Measurements from ENCODE around the gene MRPS2.
"Not testable (repeated sequence)": the region's sequence is repeated elsewhere in the genome, so short reads cannot be mapped to it uniquely, and the experiment has no call there.

Gene MRPS2

DNA sequence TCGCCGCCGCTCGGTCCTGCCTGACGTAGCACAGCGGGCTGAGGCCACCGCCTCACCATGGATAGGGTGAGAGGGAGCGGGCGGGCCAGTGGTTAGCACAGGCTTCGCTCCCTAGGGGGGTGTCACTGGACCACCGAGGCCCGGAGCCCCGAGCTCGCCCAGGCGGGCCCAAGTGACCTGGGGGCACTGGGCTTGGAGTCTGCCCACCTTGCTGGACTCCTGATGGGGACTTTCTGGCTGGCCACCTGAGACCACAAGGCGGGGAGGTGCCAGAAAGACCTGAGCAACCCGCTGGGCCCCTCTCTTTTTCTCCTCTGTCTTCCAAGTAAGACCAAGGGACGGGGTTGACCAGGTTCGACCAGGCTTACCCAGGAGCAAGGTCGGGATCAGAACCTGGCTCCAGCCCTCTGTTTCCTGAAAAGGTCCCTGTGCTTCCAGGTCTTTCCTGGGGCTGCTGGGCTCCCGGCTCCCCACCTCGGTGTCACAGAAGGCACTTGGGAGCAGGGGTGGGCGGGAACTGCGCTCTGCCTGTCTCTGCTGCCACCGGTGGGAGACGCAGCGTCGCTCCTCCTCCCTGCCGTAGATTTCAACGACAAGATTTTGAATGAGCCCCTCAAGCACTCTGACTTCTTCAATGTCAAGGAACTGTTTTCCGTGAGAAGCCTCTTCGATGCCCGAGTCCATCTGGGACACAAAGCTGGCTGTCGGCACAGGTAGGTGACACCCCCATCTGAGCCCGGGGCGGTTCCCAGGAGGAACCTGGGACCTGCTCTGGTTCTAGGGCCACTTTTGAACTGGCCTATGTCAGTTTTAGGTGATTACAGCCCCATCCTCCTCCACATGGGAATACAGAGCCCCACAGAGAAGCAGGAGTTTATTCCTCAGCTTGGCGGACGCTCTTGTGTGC is 1.0 kb downstream of the MRPS2 start:
- no peak for DNase-seq

GRCh38 chr9:135502168-135502872 is 1.8 kb downstream of the MRPS2 start:
- no peak for DNase-seq

GRCh38 chr9:135502873-135503321 is 2.4 kb downstream of the MRPS2 start:
- DNase-seq, result no peak

DNA sequence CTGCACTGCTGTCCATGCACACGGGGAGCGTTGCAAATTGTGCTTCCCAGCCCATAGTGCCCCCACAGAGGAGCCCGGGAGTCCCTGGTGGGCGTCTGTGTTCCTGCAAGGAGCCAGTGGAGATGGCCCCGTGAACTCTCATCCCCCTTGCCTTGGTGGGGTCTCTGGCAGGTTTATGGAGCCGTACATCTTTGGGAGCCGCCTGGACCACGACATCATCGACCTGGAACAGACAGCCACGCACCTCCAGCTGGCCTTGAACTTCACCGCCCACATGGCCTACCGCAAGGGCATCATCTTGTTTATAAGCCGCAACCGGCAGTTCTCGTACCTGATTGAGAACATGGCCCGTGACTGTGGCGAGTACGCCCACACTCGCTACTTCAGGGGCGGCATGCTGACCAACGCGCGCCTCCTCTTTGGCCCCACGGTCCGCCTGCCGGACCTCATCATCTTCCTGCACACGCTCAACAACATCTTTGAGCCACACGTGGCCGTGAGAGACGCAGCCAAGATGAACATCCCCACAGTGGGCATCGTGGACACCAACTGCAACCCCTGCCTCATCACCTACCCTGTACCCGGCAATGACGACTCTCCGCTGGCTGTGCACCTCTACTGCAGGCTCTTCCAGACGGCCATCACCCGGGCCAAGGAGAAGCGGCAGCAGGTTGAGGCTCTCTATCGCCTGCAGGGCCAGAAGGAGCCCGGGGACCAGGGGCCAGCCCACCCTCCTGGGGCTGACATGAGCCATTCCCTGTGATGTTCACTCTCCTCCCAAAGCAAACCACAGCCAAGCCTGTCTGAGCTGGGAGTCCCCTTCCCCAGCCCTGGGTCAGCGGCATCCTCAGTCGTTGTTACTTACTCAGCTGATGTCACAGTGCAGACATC is 3.1 kb downstream of the MRPS2 start:
- no peak for DNase-seq

- DNase-seq, result no peak
Observed at GRCh38 chr9:135504262-135505243, 4.1 kb downstream of the MRPS2 start.

- DNase-seq, result no peak
Observed at GRCh38 chr9:135505406-135506187, 5.1 kb downstream of the MRPS2 start.

DNA sequence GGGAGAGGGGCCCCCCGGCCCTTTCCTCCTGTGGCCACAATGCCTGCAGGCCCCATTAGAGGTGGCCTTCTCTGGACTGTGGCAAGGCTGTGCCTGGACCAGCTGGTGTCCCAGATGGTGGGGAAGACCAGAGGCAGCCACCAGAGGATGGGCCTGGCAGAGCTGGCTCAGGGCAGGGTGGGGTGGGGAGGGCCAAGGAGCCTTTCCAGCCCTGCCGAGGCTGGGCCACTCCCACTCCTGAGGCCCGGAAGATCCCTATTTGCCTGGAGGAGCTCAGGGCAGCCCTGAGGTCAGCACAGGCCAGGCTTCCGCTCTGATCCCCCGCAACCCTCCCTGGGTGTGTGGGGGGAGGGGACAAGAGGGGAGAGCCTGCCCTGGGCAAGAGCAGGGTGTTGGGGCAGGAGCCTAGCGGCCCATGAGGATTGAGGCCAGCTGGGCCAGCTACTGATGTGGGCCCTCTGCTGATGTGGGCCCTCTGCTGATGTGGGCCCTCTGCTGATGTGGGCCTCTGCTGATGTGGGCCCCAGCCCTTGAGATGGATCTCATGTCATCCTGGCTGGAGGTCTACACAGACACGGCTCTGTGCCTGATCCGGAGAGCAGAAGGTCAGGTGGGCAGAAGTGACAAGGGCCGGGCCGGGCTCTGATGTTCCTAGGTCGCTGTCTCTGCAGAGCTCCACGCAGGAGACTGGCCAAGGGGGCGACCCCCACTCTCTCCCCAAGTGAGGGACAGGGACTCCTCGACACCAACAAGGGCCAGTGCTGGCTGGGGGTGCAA is 6.0 kb downstream of the MRPS2 start:
- DNase-seq, result no peak

DNA sequence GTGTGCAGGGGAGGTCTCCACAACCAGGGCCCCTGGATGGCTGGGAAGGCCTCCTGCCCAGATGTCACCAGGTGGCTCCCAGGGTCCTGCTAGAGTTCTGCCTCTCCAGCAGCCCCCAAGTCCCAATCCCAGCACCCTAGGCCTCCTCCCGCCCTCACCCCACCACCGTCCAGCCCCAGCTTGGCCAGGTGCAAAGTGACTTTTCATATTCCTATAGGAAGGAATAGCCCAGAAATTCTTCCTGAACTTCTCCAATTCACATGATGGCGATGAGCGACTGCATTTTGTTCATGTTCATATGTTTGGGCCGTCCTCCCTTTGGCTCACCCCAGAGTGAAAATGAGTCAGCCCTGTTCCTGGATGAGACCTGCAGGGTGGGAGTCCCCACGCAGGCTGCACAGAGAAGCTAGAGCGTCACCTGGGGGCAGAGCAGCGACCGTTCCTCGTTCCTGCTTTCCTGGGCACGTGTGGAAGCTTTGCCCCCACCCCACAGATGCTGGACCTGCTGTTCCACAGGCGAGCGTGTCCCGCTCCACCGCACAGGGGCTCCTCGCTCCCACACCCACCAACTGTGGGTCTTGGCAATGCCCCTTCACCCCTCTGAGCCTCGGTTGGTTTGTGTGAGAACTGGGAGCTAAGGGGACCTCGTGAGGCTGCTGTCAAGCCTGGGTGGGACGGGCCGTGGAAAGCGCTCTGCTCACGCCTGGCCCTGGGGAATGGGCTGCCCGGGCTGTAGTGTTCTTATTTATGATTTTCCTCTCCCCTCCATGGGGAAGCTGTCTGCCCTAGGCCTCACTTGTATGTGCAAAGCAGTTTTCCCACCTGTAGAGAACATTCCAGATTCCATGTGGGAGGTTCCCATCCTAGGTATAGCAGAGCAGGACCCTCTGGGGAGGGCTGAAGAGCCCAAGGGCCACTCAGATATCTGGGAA is 6.9 kb downstream of the MRPS2 start:
- no peak for DNase-seq

GRCh38 chr9:135508211-135508820 is 7.8 kb downstream of the MRPS2 start:
- no peak for DNase-seq

- DNase-seq, result no peak
Observed at GRCh38 chr9:135509458-135509857, 9.0 kb downstream of the MRPS2 start.

- no peak for DNase-seq
Observed at GRCh38 chr9:135512241-135512603, 11.7 kb downstream of the MRPS2 start.

DNA sequence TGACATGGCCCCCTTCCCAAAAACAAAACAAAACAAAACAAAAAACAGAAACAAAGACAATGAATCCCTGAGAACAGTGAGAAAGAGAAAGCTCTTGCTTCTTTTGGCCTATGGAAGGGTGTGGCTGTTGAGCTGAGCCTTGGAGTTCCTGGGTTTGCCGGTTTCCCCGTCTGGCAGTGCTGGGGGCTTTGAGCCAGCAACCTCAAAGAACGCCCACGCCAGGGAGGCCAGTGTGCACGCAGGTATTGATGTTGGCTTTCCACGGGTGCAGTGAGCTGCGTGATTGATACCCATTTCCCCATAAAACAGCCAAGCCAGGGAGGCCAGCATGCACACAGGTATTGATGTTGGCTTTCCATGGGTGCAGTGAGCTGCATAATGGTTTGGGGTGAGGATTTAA is 12.4 kb downstream of the MRPS2 start:
- DNase-seq, result no peak

DNA sequence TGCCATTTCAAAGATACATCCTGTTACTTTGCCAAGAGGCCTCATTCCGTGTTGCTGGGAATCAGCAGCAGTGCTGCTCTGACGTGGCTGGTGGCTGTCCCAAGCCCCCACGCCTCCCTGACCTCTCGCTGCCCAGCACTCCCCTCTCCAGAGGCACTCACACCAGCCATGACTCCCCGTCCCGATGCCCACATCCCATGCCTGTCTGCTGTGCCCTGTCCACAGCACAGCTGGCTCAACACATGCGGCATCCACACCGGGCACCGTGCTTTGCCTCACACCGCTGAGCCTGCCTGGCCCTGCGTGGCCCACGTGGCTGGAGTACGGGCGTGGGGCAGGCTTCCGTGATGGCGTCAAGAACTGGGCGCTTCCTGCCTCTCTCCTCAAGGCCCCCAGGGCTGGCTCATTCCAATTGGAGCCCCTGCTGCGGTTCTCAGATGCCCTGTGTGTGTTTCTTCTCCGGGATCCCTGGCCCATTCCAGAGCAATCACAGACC is 12.9 kb downstream of the MRPS2 start:
- DNase-seq, result no peak

- DNase-seq, result not testable (repeated sequence)
Observed at GRCh38 chr9:135513906-135514305, 13.4 kb downstream of the MRPS2 start.

GRCh38 chr9:135514342-135515082 is 14.0 kb downstream of the MRPS2 start:
- DNase-seq, result no peak

- DNase-seq, result no peak
Observed at GRCh38 chr9:135515083-135515951, 14.8 kb downstream of the MRPS2 start.
